Measurements from ENCODE around the gene PPP4R2. TPM values are rescaled to one million over a fixed set of nuclear protein-coding genes. Genes with fewer than 3 reads are reported as not detected.

PPP4R2 gene
- total RNA-seq, 5 donors from 2014 or later (not counting 1 experiment from before 2014, with no cell fraction given), result 53.3 to 70.6 (median 61.3) TPM

GRCh38 chr3:73110530-73110929 lies 113.9 kb downstream of the PPP4R2 start:
- Histone ChIP-seq H3K9me3 (no peaks in the 10 kb centered on the region), H3K27ac (ENCODE audit: low read length) (no peak overlapping the region), H3K27me3 (replicated peaks in 1 of 2; ENCODE audit: control insufficient read depth in 2 of 2, extremely low read depth in 1 of 2, insufficient read depth in 2 of 2, low read length in 1 of 2) (peaks cover 0 to 10% of the 10 kb centered on the region in 2 experiments), H3K4me3 (ENCODE audit: control insufficient read depth in 1 of 2, extremely low read depth in 1 of 2, low read length in 1 of 2) (no peak overlapping the region), H3K4me1 (ENCODE audit: control insufficient read depth in 1 of 2, extremely low read depth in 1 of 2, insufficient read depth in 2 of 2, low read length in 2 of 2) (no peaks in the 10 kb centered on the region), H3K36me3 (ENCODE audit: control insufficient read depth in 2 of 2, extremely low read depth in 1 of 2, insufficient read depth in 1 of 2, low read length in 1 of 2) (no peaks in the 10 kb centered on the region)
- H3K4me1 Mint-ChIP-seq, result no peaks in the 10 kb centered on the region
- CTCF ChIA-PET, result no interaction called here
- H3K4me3 Mint-ChIP-seq, result no peak overlapping the region
- H3K36me3 Mint-ChIP-seq, result no peaks in the 10 kb centered on the region
- 84% methylated on average over 20 of the region's 20 CpGs for WGBS (ENCODE audit: insufficient coverage)
- H3K27ac Mint-ChIP-seq, result no peak overlapping the region
- ATAC-seq (replicated peaks in 1 of 4), result no peak
- no peak for DNase-seq
- peaks cover 11 to 22% of the 10 kb centered on the region in 2 donors for H3K27me3 Mint-ChIP-seq
- no peaks in the 10 kb centered on the region for H3K9me3 Mint-ChIP-seq
- POLR2A ChIA-PET, result no interaction called here

DNA sequence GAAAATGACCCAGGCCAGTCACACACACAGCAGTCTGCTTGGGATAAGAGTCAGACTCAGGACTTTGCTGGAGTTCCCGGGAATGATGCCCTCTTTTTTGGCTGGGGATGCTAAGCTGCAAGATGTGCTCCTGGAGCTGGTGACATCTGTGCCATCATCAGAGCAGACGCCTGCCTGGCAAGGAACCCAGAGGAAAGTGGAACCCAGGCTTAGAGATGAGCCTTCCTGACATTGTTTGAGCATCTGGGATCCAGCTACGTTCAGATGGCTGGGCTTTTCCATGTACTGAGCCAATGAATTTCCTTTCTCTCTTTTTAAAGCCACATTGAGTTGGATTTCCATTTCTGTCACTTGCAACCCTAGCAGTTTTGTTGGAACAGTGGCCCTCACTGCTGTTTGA lies 118.1 kb downstream of the PPP4R2 start:
- H3K4me1 Mint-ChIP-seq, result no peaks in the 10 kb centered on the region
- peaks cover 16 to 23% of the 10 kb centered on the region in 2 donors for H3K27me3 Mint-ChIP-seq
- no peaks in the 10 kb centered on the region for H3K36me3 ChIP-seq (ENCODE audit: control insufficient read depth in 2 of 2, extremely low read depth in 1 of 2, insufficient read depth in 1 of 2, low read length in 1 of 2)
- ChIA-PET CTCF (no interaction called here), POLR2A (no interaction called here)
- H3K27ac ChIP-seq (ENCODE audit: low read length), result no peak overlapping the region
- H3K36me3 Mint-ChIP-seq, result no peaks in the 10 kb centered on the region
- ATAC-seq (replicated peaks in 1 of 4) (no peak), DNase-seq (no peak)
- no peak overlapping the region for H3K27ac Mint-ChIP-seq
- peaks cover 0 to 7% of the 10 kb centered on the region in 2 experiments for H3K27me3 ChIP-seq (replicated peaks in 1 of 2; ENCODE audit: control insufficient read depth in 2 of 2, extremely low read depth in 1 of 2, insufficient read depth in 2 of 2, low read length in 1 of 2)
- no peaks in the 10 kb centered on the region for H3K9me3 Mint-ChIP-seq
- 86% methylated on average over 2 of the region's 3 CpGs for WGBS (ENCODE audit: insufficient coverage)
- H3K4me3 ChIP-seq (ENCODE audit: control insufficient read depth in 1 of 2, extremely low read depth in 1 of 2, low read length in 1 of 2), result no peak overlapping the region
- H3K9me3 ChIP-seq, result no peaks in the 10 kb centered on the region
- H3K4me3 Mint-ChIP-seq, result no peak overlapping the region
- no peaks in the 10 kb centered on the region for H3K4me1 ChIP-seq (ENCODE audit: control insufficient read depth in 1 of 2, extremely low read depth in 1 of 2, insufficient read depth in 2 of 2, low read length in 2 of 2)

GRCh38 chr3:73115806-73116205 lies 119.2 kb downstream of the PPP4R2 start:
- no peaks in the 10 kb centered on the region for H3K9me3 Mint-ChIP-seq
- no peaks in the 10 kb centered on the region for H3K36me3 ChIP-seq (ENCODE audit: control insufficient read depth in 2 of 2, extremely low read depth in 1 of 2, insufficient read depth in 1 of 2, low read length in 1 of 2)
- WGBS (ENCODE audit: insufficient coverage), result no CpG with 5 or more reads among the region's 2 CpGs
- CTCF ChIA-PET, result no interaction called here
- no peak overlapping the region for H3K27ac Mint-ChIP-seq
- H3K4me3 Mint-ChIP-seq, result no peak overlapping the region
- H3K27ac ChIP-seq (ENCODE audit: low read length), result no peak overlapping the region
- ATAC-seq (replicated peaks in 1 of 4) (no peak), DNase-seq (no peak)
- POLR2A ChIA-PET, result no interaction called here
- no peaks in the 10 kb centered on the region for H3K4me1 ChIP-seq (ENCODE audit: control insufficient read depth in 1 of 2, extremely low read depth in 1 of 2, insufficient read depth in 2 of 2, low read length in 2 of 2)
- no peaks in the 10 kb centered on the region for H3K36me3 Mint-ChIP-seq
- no peak overlapping the region for H3K4me3 ChIP-seq (ENCODE audit: control insufficient read depth in 1 of 2, extremely low read depth in 1 of 2, low read length in 1 of 2)
- H3K4me1 Mint-ChIP-seq, result no peaks in the 10 kb centered on the region
- H3K9me3 ChIP-seq, result no peaks in the 10 kb centered on the region
- H3K27me3 Mint-ChIP-seq, result peaks cover 11 to 17% of the 10 kb centered on the region in 2 donors
- peaks cover 0 to 7% of the 10 kb centered on the region in 2 experiments for H3K27me3 ChIP-seq (replicated peaks in 1 of 2; ENCODE audit: control insufficient read depth in 2 of 2, extremely low read depth in 1 of 2, insufficient read depth in 2 of 2, low read length in 1 of 2)

Other genes starting within 250 kb of the PPP4R2 start
- 10 to 100 TPM; 16.6 to 29.0 (median 27.8) TPM for gene SHQ1, start 148.4 kb upstream of the PPP4R2 start, total RNA-seq
- under 1 TPM in 2 of 5 donors, not detected in 3; 0.09 to 0.19 TPM for gene GXYLT2, start 108.8 kb upstream of the PPP4R2 start, total RNA-seq
- gene EBLN2, start 64.8 kb downstream of the PPP4R2 start, total RNA-seq, result 10 to 100 TPM in 2 of 5 donors, 1 to 10 TPM in 3; 6.6 to 12.8 (median 8.1) TPM

Data from T-cell (primary cell).